Stimulated activated naive B cell treated with anti-CD40 and anti-IgM and Interleukin-4, amounts not matched to agents 10 μg/mL and 1 μg/mL and 100 μg/mL, for 72 hours (primary cell): ENCODE data around the gene OR6C70.
"Not testable (repeated sequence)": the region's sequence is repeated elsewhere in the genome, so short reads cannot be mapped to it uniquely, and the experiment has no call there.

Experiments
- ATAC-seq, 2 donors: fragments of 150-1000 bp; cut with Tn5 transposase; replicated peaks; 2 replicates each; pipeline ENCODE4 v1.10.0; 2021; ENCODE audit warnings: moderate library complexity in 1 of 2
- DNase-seq: peaks from one replicate; pipeline ENCODE4 v3.0.0; 2021
- H3K27ac Mint-ChIP-seq: one replicate; pipeline ENCODE4 v1.8.0; 2022; ENCODE audit warnings: mild to moderate bottlenecking, mixed read lengths
- H3K27me3 Mint-ChIP-seq, 2 donors: one replicate each; pipeline ENCODE4 v1.8.0; 2022; ENCODE audit warnings: mixed read lengths in 2 of 2
- H3K36me3 Mint-ChIP-seq, 2 donors: one replicate each; pipeline ENCODE4 v1.8.0; 2022; ENCODE audit warnings: mixed read lengths in 2 of 2, mild to moderate bottlenecking in 1 of 2
- H3K4me1 Mint-ChIP-seq, 2 donors: one replicate each; pipeline ENCODE4 v1.8.0; 2022; ENCODE audit warnings: mixed read lengths in 2 of 2, mild to moderate bottlenecking in 1 of 2
- H3K4me3 Mint-ChIP-seq, 2 donors: one replicate each; pipeline ENCODE4 v1.8.0; 2022; ENCODE audit warnings: mild to moderate bottlenecking in 2 of 2, mixed read lengths in 2 of 2, moderate library complexity in 1 of 2
- H3K9me3 Mint-ChIP-seq, 2 donors: one replicate each; pipeline ENCODE4 v1.8.0; 2022; ENCODE audit warnings: mixed read lengths in 2 of 2, mild to moderate bottlenecking in 1 of 2

Gene OR6C70

GRCh38 chr12:55446326-55446725 lies 23.6 kb downstream of the OR6C70 start:
- peaks cover 4 to 9% of the 10 kb centered on the region in 2 donors for H3K4me1 Mint-ChIP-seq
- no peak for DNase-seq
- H3K36me3 Mint-ChIP-seq = peaks cover 0 to 2% of the 10 kb centered on the region in 2 donors
- H3K9me3 Mint-ChIP-seq = peaks cover 4 to 7% of the 10 kb centered on the region in 2 donors
- peaks cover 0 to 7% of the 10 kb centered on the region in 2 donors for H3K27me3 Mint-ChIP-seq
- H3K27ac Mint-ChIP-seq = no peak overlapping the region
- H3K4me3 Mint-ChIP-seq = no peak overlapping the region
- ATAC-seq = no peak

DNA sequence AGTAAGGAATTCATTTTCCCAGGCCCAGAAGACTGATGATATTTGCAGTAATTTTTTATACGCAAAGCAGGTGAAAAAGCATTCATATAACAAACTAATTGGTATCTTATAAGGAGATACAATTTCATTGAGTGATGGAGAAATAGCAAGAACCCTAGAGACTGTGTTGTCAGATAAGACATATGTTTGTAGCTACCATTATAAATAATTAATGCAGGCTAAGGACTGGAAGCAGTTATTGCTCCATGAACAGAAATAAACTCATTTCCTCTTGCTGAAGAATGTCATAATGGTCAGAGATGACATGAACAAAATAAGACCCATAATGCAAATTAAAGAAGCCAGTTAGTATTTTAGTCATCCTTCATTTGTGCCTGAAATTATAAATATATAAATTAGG lies 24.6 kb downstream of the OR6C70 start:
- H3K27ac Mint-ChIP-seq = no peak overlapping the region
- no peak for DNase-seq
- no peak for ATAC-seq
- H3K4me3 Mint-ChIP-seq = no peak overlapping the region
- H3K36me3 Mint-ChIP-seq = peaks cover 0 to 4% of the 10 kb centered on the region in 2 donors
- H3K27me3 Mint-ChIP-seq = peaks cover 2 to 7% of the 10 kb centered on the region in 2 donors
- H3K9me3 Mint-ChIP-seq = peaks cover 9 to 13% of the 10 kb centered on the region in 2 donors
- peaks cover 4 to 9% of the 10 kb centered on the region in 2 donors for H3K4me1 Mint-ChIP-seq

DNA sequence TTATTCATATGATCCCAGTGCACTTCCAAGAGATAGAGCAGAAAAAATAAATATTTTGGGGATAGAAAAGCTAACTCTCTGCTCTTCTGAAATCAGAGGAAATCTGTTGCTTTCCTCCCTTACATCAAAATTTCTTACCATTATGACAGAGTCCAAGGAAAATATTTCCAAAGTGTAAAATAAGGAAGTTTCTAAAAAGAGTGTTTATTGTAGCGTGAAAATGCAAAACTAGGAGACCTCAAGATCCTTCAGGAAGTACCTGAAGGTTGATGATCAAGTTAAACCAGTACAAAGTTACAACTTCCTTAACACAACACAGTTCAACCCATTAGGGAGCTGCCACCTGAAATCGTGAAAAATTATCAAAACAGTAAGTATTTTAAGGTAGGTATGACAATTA lies 26.2 kb downstream of the OR6C70 start, which contains the start of gene OR6C2:
OR6C2 (plus strand) TSS at position 301 of the 400 bp plus-strand sequence. CDS start 8,138 bp downstream, outside the sequence.
- peaks cover 0 to 6% of the 10 kb centered on the region in 2 donors for H3K36me3 Mint-ChIP-seq
- no peak within 1 kb of the TSS for H3K4me3 Mint-ChIP-seq
- H3K27ac Mint-ChIP-seq = no peak within 1 kb of the TSS
- peaks cover 7 to 11% of the 10 kb centered on the region in 2 donors for H3K27me3 Mint-ChIP-seq
- peaks cover 17 to 19% of the 10 kb centered on the region in 2 donors for H3K9me3 Mint-ChIP-seq
- H3K4me1 Mint-ChIP-seq = peaks cover 4 to 9% of the 10 kb centered on the region in 2 donors
- ATAC-seq = no peak
- no peak for DNase-seq

DNA sequence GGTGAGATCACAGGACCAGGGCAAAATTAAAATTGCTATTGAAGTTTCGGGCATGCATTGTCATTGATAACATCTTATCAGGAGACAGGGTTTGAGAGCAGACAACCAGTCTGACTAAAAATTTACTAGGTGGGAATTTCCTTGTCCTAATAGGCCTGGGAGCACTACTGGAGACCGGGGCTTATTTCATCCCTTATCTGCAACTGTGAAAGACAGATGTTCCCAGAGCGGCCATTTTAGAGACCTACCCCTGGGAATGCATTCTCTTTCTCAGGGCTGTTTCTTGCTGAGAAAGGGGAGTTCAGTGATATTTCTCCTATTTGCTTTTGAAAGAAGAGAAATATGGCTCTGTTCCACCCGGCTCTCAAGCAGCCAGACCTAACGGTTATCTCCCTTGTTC lies 28.7 kb downstream of the OR6C70 start:
- not testable (repeated sequence) for ATAC-seq, H3K4me3 Mint-ChIP-seq, DNase-seq, H3K36me3 Mint-ChIP-seq, H3K4me1 Mint-ChIP-seq, H3K27ac Mint-ChIP-seq
- peaks cover 8 to 11% of the 10 kb centered on the region in 2 donors for H3K27me3 Mint-ChIP-seq
- H3K9me3 Mint-ChIP-seq = peaks cover 17 to 19% of the 10 kb centered on the region in 2 donors

DNA sequence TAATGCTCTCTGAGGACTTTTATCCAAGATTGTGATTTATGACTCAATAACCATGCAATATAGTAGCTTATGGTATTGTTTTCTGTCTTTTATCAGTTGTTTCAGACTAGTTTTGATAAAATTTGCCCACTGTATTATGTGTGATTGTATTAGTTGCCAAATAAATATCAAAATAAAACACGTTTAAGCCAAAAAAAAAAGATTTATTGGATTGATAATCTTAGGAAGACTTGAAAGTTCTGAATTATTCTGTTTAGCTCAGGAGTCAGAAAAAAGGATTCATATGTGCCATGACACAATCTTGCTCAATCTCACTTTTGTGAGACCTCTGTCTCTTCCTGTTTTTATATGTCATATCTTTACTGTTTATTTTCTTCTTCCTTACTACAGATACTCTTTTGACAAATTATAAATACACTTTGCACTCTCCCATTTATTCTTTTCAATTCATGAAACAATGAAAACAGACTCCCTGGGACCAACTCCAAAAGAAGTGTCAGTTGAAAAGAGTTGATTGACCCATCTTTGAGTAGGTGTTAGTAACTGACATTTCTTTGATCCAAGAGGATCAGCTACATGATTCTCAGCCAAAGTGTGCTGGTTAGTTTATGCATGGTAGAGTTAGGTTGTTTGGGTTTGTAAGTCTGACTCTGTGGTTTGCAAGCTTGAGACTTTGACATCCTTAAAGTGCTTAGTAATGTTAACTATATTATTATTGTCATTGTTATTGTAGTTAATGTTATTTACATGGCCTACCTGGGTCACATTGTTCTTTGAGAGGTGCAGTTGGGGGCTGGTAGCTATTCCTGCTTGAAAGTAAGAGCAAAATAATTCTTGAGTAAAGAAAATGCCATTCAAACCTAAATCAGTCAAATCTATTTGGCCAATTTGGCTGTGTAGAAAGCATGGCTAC lies 41.4 kb downstream of the OR6C70 start:
- no peak overlapping the region for H3K4me3 Mint-ChIP-seq
- no peak overlapping the region for H3K27ac Mint-ChIP-seq
- DNase-seq (no peak), ATAC-seq (no peak)
- H3K36me3 Mint-ChIP-seq = no peaks in the 10 kb centered on the region
- peaks cover 0 to 4% of the 10 kb centered on the region in 2 donors for H3K9me3 Mint-ChIP-seq
- H3K27me3 Mint-ChIP-seq = peaks cover 20 to 21% of the 10 kb centered on the region in 2 donors
- no peaks in the 10 kb centered on the region for H3K4me1 Mint-ChIP-seq

GRCh38 chr12:55425954-55426353 lies 44.0 kb downstream of the OR6C70 start, which contains the start of gene OR6C76:
TSS of gene OR6C76 (plus strand) at chr12:55426254. CDS start at chr12:55426254, 0 bp downstream.
- Mint-ChIP-seq H3K4me3 (no peak within 1 kb of the TSS), H3K36me3 (no peaks in the 10 kb centered on the region), H3K27ac (no peak within 1 kb of the TSS), H3K4me1 (no peaks in the 10 kb centered on the region), H3K9me3 (peaks cover 2% of the 10 kb centered on the region in 2 donors), H3K27me3 (peaks cover 16% of the 10 kb centered on the region in 2 donors)
- no peak for ATAC-seq
- DNase-seq = no peak

GRCh38 chr12:55420307-55420962 lies 49.5 kb downstream of the OR6C70 start:
- Mint-ChIP-seq H3K4me3 (no peak overlapping the region), H3K27ac (no peak overlapping the region), H3K9me3 (peaks cover 0 to 3% of the 10 kb centered on the region in 2 donors), H3K27me3 (peaks cover 37 to 53% of the 10 kb centered on the region in 2 donors), H3K4me1 (peaks cover 0 to 1% of the 10 kb centered on the region in 2 donors), H3K36me3 (no peaks in the 10 kb centered on the region)
- ATAC-seq = no peak
- DNase-seq = no peak
